Measurements from ENCODE around the gene MYO9A. TPM values are rescaled to one million over a fixed set of nuclear protein-coding genes. Genes with fewer than 3 reads are reported as not detected.
A peak's percentile ranks its signal among the peaks of the same experiment; 100 is the strongest.

MYO9A gene
- total RNA-seq, 4 donors from 2014 or later: 71.1 to 96.8 (median 80.8) TPM

DNA sequence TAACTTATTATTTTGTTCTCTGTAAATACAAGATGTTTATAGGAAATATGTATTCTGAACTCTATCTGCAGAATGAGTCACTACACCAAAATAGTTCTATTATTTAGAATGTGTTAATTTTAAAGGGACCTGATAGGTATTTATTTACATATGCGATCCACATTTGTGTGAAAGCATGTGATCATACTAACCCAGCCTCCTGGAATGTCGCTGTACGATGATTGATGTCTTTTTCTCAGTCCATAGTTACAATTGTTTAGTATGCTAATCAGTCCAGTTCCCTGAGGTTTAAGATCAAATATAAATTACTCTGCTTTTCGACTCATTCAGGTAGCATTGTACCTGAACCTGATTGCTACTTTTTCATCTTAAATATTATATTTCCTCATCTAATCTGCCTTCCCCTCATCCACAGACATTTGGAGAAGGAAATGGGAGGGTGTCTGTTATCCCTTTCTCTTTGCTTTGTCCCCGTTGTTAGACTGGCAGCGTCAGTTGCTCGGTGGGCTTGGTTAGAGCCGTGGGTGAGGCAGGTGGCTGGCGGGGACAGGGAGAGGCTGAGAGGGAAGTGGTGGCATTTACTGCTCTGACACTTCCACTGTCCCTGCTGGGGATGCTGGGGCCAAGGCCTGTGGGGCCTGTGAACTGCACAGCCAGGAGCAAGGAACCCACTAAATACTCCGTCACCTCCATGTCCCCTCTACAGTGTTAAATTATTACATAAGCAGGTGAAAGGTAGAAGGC, 335.4 kb downstream of the MYO9A start:
- H3K9me3 ChIP-seq: no peaks in the 10 kb centered on the region
- H3K27me3 ChIP-seq: peaks cover 0 to 11% (median 0%) of the 10 kb centered on the region in 4 donors
- H3K4me3 ChIP-seq: no peak overlapping the region
- TF ChIP-seq POLR2A (IDR thresholded peaks at IDR 0.05; ENCODE audit: low read depth) (no peak), POLR2AphosphoS5 (IDR thresholded peaks at IDR 0.05) (no peak), EP300 (IDR thresholded peaks at IDR 0.05) (no peak)
- TF ChIP-seq, protein P1, sequence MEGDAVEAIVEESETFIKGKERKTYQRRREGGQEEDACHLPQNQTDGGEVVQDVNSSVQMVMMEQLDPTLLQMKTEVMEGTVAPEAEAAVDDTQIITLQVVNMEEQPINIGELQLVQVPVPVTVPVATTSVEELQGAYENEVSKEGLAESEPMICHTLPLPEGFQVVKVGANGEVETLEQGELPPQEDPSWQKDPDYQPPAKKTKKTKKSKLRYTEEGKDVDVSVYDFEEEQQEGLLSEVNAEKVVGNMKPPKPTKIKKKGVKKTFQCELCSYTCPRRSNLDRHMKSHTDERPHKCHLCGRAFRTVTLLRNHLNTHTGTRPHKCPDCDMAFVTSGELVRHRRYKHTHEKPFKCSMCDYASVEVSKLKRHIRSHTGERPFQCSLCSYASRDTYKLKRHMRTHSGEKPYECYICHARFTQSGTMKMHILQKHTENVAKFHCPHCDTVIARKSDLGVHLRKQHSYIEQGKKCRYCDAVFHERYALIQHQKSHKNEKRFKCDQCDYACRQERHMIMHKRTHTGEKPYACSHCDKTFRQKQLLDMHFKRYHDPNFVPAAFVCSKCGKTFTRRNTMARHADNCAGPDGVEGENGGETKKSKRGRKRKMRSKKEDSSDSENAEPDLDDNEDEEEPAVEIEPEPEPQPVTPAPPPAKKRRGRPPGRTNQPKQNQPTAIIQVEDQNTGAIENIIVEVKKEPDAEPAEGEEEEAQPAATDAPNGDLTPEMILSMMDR (IDR thresholded peaks at IDR 0.05): no peak
- H3K4me1 ChIP-seq: peaks cover 0 to 6% (median 5%) of the 10 kb centered on the region in 4 donors
- intact Hi-C loops (cut with DNase I): no loop called here
- no peak for DNase-seq (ENCODE audit: extremely low spot score)
- H3K27ac ChIP-seq (replicated peaks in 1 of 4): no peak overlapping the region
- 68% methylated on average over 10 of the region's 10 CpGs for WGBS
- no peaks in the 10 kb centered on the region for H3K36me3 ChIP-seq

DNA sequence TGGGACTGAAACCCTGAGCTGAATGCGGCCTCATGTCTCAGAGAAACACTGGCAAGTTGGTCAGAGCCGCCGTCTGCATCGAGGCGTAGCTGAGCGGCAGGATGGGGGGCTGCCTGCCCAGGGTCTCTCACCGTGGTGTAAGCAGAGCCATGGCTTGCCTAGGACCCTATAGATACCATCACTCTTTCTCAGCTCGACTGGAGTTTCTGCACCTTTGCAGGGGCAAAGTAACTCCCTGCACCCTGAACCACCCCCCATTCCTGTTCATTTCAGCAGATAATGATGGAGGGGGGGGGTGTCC, 336.0 kb downstream of the MYO9A start:
- 87% methylated on average over 4 of the region's 8 CpGs for WGBS
- H3K27me3 ChIP-seq: peaks cover 0 to 11% (median 0%) of the 10 kb centered on the region in 4 donors
- no peak for TF ChIP-seq POLR2A (IDR thresholded peaks at IDR 0.05; ENCODE audit: low read depth)
- H3K36me3 ChIP-seq: no peaks in the 10 kb centered on the region
- H3K9me3 ChIP-seq: no peaks in the 10 kb centered on the region
- peaks cover 0 to 6% (median 5%) of the 10 kb centered on the region in 4 donors for H3K4me1 ChIP-seq
- H3K4me3 ChIP-seq: no peak overlapping the region
- no peak overlapping the region for H3K27ac ChIP-seq (replicated peaks in 1 of 4)
- intact Hi-C loops (cut with DNase I): no loop called here
- no peak for DNase-seq (ENCODE audit: extremely low spot score)

DNA sequence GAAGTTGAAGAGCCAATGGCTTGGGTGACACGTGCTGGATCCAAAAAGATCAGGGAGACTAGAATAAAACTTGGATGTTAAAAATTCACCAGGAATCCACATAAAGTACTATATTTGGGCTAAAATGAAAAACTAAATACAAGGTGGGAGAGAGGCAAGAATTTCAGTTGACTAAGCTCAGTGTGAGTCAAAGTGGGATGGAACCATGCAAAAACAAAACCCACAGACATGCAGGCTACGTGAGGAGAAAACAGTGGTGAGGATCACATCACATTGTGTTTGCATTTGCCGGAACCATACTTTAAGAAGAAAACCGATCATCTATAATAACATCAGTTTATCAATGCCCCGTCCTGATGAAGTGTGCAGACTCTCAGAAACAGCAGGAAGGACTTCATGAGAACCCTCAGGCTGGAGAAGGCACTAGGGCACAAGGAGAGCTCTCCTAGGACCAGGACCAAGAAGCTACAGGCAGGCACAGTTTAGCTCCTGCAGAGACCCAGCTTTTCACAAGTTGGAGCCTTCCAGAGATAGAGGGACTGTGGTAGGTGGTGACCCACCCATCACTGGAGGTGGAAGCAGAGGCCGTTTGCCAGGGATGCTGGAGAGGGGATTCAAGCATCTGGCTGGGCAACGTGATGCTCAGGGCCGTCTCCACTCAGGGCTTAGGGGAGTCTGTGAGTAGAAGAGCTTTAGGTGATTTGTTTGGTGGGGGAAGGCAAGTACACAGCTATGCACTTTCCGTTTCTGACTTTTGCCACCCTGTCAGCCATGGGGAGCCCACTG, 336.6 kb downstream of the MYO9A start:
- TF ChIP-seq POLR2A (IDR thresholded peaks at IDR 0.05; ENCODE audit: low read depth) (no peak), EP300 (IDR thresholded peaks at IDR 0.05) (no peak), POLR2AphosphoS5 (IDR thresholded peaks at IDR 0.05) (no peak)
- TF ChIP-seq, protein P1 (IDR thresholded peaks at IDR 0.05): no peak
- no peak overlapping the region for H3K27ac ChIP-seq (replicated peaks in 1 of 4)
- H3K4me3 ChIP-seq: no peak overlapping the region
- DNase-seq (ENCODE audit: extremely low spot score): no peak
- H3K27me3 ChIP-seq: peaks cover 0 to 11% (median 0%) of the 10 kb centered on the region in 4 donors
- H3K4me1 ChIP-seq: peaks cover 0 to 6% (median 5%) of the 10 kb centered on the region in 4 donors
- no peaks in the 10 kb centered on the region for H3K9me3 ChIP-seq
- WGBS: 81% methylated on average over 7 of the region's 9 CpGs
- intact Hi-C loops (cut with DNase I): no loop called here
- H3K36me3 ChIP-seq: no peaks in the 10 kb centered on the region

DNA sequence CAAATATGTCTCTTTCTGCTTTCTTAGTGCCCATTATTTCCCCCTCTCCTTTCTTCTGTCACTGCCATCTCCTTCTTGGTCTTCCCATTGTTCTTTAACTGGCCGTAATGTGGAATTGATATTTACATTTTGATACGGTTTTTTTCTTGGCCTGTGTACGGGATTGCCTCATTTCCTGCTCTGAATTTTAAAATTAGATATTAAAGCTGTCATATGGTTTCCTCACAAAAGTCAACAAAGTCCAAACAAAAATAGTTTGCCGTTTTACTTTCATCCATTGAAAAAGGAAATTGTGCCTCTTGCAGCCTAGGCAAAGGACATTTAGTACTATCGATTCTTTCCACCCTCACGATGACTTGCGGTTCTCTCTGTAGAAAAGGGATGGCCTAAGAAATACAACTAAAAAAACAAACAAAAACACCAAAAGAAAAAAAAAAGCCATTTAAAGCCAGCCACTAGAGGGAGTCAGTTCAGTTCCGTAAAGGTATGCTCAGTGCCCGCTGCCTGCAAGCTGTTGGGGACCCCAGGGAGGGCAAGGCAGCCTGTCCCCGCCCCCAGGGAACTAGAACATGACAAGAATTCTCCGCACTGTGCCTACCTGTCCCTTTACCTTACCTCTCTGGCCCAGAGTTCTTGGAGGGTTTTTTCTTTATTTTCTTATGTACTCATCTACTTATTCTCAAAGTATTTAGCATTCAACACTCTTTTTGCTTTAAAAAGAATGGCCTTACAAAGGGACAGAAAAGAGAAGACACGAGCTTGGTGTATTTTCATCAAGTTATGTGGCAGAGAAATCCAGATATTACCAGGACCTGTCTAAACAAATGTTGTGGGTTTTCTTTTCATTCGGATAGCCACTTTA, 337.6 kb downstream of the MYO9A start:
- intact Hi-C loops (cut with DNase I): no loop called here

More for the DNA sequence above, 337.6 kb downstream of the MYO9A start:
- no peaks in the 10 kb centered on the region for H3K36me3 ChIP-seq
- H3K9me3 ChIP-seq: no peaks in the 10 kb centered on the region
- no peak for DNase-seq (ENCODE audit: extremely low spot score)
- H3K4me3 ChIP-seq: no peak overlapping the region
- no peak overlapping the region for H3K27ac ChIP-seq (replicated peaks in 1 of 4)
- no peak for TF ChIP-seq EP300 (IDR thresholded peaks at IDR 0.05)
- TF ChIP-seq, protein P1 (IDR thresholded peaks at IDR 0.05): peak; percentile 43 to 73 (median 51)
- peaks cover 0 to 10% (median 0%) of the 10 kb centered on the region in 4 donors for H3K27me3 ChIP-seq
- WGBS: 32% methylated on average over 13 of the region's 13 CpGs
- H3K4me1 ChIP-seq: peaks cover 0 to 6% (median 5%) of the 10 kb centered on the region in 4 donors
